ENCODE measurements around the gene NXNL1. TPM values are rescaled to one million over a fixed set of nuclear protein-coding genes. Genes with fewer than 3 reads are reported as not detected.

NXNL1 gene
- total and polyA plus RNA-seq, 2 experiments from 2014 or later, result not detected

- H3K36me3 ChIP-seq (ENCODE audit: low read depth), result no peaks in the 10 kb centered on the region
- no peak overlapping the region for H3K4me2 ChIP-seq (ENCODE audit: unreplicated experiment)
- peaks cover 7% of the 10 kb centered on the region for H3F3A ChIP-seq (ENCODE audit: insufficient read depth)
- 10 to 15% methylated on average over 8 of the region's 8 CpGs for WGBS, 2 experiments (ENCODE audit: low coverage in 1 of 2, low lambda C conversion rate in 2 of 2, missing lambda C conversion rate in 2 of 2)
- no peaks in the 10 kb centered on the region for H3K9me3 ChIP-seq (ENCODE audit: low read depth)
- H3K4me1 ChIP-seq (ENCODE audit: insufficient read depth), result peaks cover 6% of the 10 kb centered on the region; the same call in 1 of the 2 replicates
- H3K9me2 ChIP-seq (ENCODE audit: insufficient read depth), result no peaks in the 10 kb centered on the region
- no peaks in the 10 kb centered on the region for H3K27me3 ChIP-seq (replicated peaks; ENCODE audit: insufficient read depth)
- peak; percentile 56 for DNase-seq
- no peaks in the 10 kb centered on the region for H3K79me2 ChIP-seq (ENCODE audit: insufficient read depth)
- no peak for TF ChIP-seq EZH2 (IDR thresholded peaks at IDR 0.05; ENCODE audit: insufficient read depth, poor library complexity, severe bottlenecking)
- H4K20me1 ChIP-seq (ENCODE audit: insufficient read depth), result no peaks in the 10 kb centered on the region
- in situ Hi-C loops (cut with MboI), result no loop called here
- no peak overlapping the region for H3K27ac ChIP-seq
- H2AFZ ChIP-seq, result no peak overlapping the region
- no peak overlapping the region for H3K9ac ChIP-seq
- no peak overlapping the region for H3K4me3 ChIP-seq
Measured at GRCh38 chr19:17441241-17442021, 19.3 kb downstream of the NXNL1 start.

DNA sequence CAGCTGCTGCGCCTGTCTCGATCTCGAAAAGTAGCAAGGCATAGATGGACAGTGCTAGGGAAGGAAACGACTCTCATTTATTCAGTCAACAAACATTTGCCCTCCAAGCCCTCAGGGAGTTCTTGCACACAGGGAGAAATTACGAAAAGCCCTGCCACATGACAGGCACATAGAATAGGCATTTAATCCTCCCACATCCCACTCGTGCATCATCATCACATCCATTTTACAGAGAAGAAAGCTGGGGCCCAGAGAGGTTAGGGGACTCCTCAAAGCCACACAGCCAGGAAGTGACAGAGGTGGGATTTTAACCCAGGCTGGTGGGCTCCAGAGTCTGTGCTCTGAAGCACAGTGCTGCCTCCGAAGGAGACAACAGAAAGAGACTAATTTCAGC is 23.9 kb downstream of the NXNL1 start:
- H3K36me3 ChIP-seq (ENCODE audit: low read depth), result no peaks in the 10 kb centered on the region
- no peak overlapping the region for H2AFZ ChIP-seq
- H3K9ac ChIP-seq, result no peak overlapping the region
- H3K79me2 ChIP-seq (ENCODE audit: insufficient read depth), result no peaks in the 10 kb centered on the region
- in situ Hi-C loops (cut with MboI), result no loop called here
- H3K4me3 ChIP-seq, result no peak overlapping the region
- no peaks in the 10 kb centered on the region for H3K27me3 ChIP-seq (replicated peaks; ENCODE audit: insufficient read depth)
- WGBS, 2 experiments (ENCODE audit: low coverage in 1 of 2, low lambda C conversion rate in 2 of 2, missing lambda C conversion rate in 2 of 2), result 75 to 82% methylated on average over 7 of the region's 7 CpGs
- H3K4me2 ChIP-seq (ENCODE audit: unreplicated experiment), result no peak overlapping the region
- no peaks in the 10 kb centered on the region for H3K9me3 ChIP-seq (ENCODE audit: low read depth)
- H3K27ac ChIP-seq, result no peak overlapping the region
- H3K9me2 ChIP-seq (ENCODE audit: insufficient read depth), result no peaks in the 10 kb centered on the region
- no peak for DNase-seq
- peaks cover 7% of the 10 kb centered on the region for H3F3A ChIP-seq (ENCODE audit: insufficient read depth)
- no peak for TF ChIP-seq EZH2phosphoT487 (IDR thresholded peaks at IDR 0.05; ENCODE audit: insufficient read depth, low read depth)
- no peak for TF ChIP-seq EZH2 (IDR thresholded peaks at IDR 0.05; ENCODE audit: insufficient read depth, poor library complexity, severe bottlenecking)
- H3K4me1 ChIP-seq (ENCODE audit: insufficient read depth), result peaks cover 5% of the 10 kb centered on the region; the same call in 1 of the 2 replicates
- H4K20me1 ChIP-seq (ENCODE audit: insufficient read depth), result no peaks in the 10 kb centered on the region

- no peak overlapping the region for H2AFZ ChIP-seq
- H3K27me3 ChIP-seq (replicated peaks; ENCODE audit: insufficient read depth), result no peaks in the 10 kb centered on the region
- H3K4me3 ChIP-seq, result no peak overlapping the region
- DNase-seq, result no peak
- no peaks in the 10 kb centered on the region for H3K9me2 ChIP-seq (ENCODE audit: insufficient read depth)
- H3K9ac ChIP-seq, result no peak overlapping the region
- in situ Hi-C loops (cut with MboI), result no loop called here
- H3K9me3 ChIP-seq (ENCODE audit: low read depth), result no peaks in the 10 kb centered on the region
- H3F3A ChIP-seq (ENCODE audit: insufficient read depth), result peaks cover 1% of the 10 kb centered on the region; the same call in 1 of the 2 replicates
- H4K20me1 ChIP-seq (ENCODE audit: insufficient read depth), result no peaks in the 10 kb centered on the region
- H3K4me1 ChIP-seq (ENCODE audit: insufficient read depth), result no peaks in the 10 kb centered on the region
- H3K27ac ChIP-seq, result no peak overlapping the region
- H3K36me3 ChIP-seq (ENCODE audit: low read depth), result no peaks in the 10 kb centered on the region
- no peak for TF ChIP-seq EZH2 (IDR thresholded peaks at IDR 0.05; ENCODE audit: insufficient read depth, poor library complexity, severe bottlenecking)
- no peak for TF ChIP-seq EZH2phosphoT487 (IDR thresholded peaks at IDR 0.05; ENCODE audit: insufficient read depth, low read depth)
- no peak overlapping the region for H3K4me2 ChIP-seq (ENCODE audit: unreplicated experiment)
- WGBS, 2 experiments (ENCODE audit: low coverage in 1 of 2, low lambda C conversion rate in 2 of 2, missing lambda C conversion rate in 2 of 2), result 84 to 86% methylated on average over 25 of the region's 25 CpGs
- no peaks in the 10 kb centered on the region for H3K79me2 ChIP-seq (ENCODE audit: insufficient read depth)
Measured at GRCh38 chr19:17436094-17436873, 24.4 kb downstream of the NXNL1 start.

GRCh38 chr19:17435218-17435617 is 25.5 kb downstream of the NXNL1 start:
- no peaks in the 10 kb centered on the region for H3K4me1 ChIP-seq (ENCODE audit: insufficient read depth)
- no peaks in the 10 kb centered on the region for H3K79me2 ChIP-seq (ENCODE audit: insufficient read depth)
- no peak for DNase-seq
- no peaks in the 10 kb centered on the region for H3K9me3 ChIP-seq (ENCODE audit: low read depth)
- TF ChIP-seq EZH2phosphoT487 (IDR thresholded peaks at IDR 0.05; ENCODE audit: insufficient read depth, low read depth), result no peak
- no peak for TF ChIP-seq EZH2 (IDR thresholded peaks at IDR 0.05; ENCODE audit: insufficient read depth, poor library complexity, severe bottlenecking)
- no peaks in the 10 kb centered on the region for H3K36me3 ChIP-seq (ENCODE audit: low read depth)
- H3K4me3 ChIP-seq, result no peak overlapping the region
- no peaks in the 10 kb centered on the region for H3F3A ChIP-seq (ENCODE audit: insufficient read depth)
- no peaks in the 10 kb centered on the region for H3K27me3 ChIP-seq (replicated peaks; ENCODE audit: insufficient read depth)
- H3K4me2 ChIP-seq (ENCODE audit: unreplicated experiment), result no peak overlapping the region
- no peak overlapping the region for H2AFZ ChIP-seq
- no peaks in the 10 kb centered on the region for H3K9me2 ChIP-seq (ENCODE audit: insufficient read depth)
- no peaks in the 10 kb centered on the region for H4K20me1 ChIP-seq (ENCODE audit: insufficient read depth)
- WGBS, 2 experiments (ENCODE audit: low coverage in 1 of 2, low lambda C conversion rate in 2 of 2, missing lambda C conversion rate in 2 of 2), result 81 to 82% methylated on average over 7 of the region's 7 CpGs
- in situ Hi-C loops (cut with MboI), result no loop called here
- H3K27ac ChIP-seq, result no peak overlapping the region
- H3K9ac ChIP-seq, result no peak overlapping the region

All from GM23248 (cell line).